H1 (cell line): ENCODE measurements around the gene CAST. TPM values are rescaled to one million over a fixed set of nuclear protein-coding genes. Genes with fewer than 3 reads are reported as not detected.

Experiments used
- TEAD4 ChIP-seq: IDR thresholded peaks from 2 replicates; pipeline ENCODE4 v1.6.1; 2012; ENCODE audit warnings: low read depth, low read length, inconsistent platforms, mixed read lengths
- polyA plus RNA-seq, 7 experiments: library from polyadenylated mRNA; depleted of rRNA in 3 of 7; stranded (reverse) in 5 of 7; unstranded in 2 of 7; fragments of >200 nt in 5 of 7; fragments of 200-250 nt in 2 of 7; gene quantifications; 1 replicate in 5 of 7; 2 replicates in 1 of 7; 4 replicates in 1 of 7; pipeline versions ENCODE4 v1.2.1 to v1.2.3, GENCODE V29; 2011 to 2013; ENCODE audit warnings: missing spikeins in 2 of 7, mixed read lengths in 2 of 7
- total RNA-seq: library from RNA; stranded (reverse); fragmentation: NEBNext Ultra II Directional; extraction: Animal tissue kit (Norgen Biotek cat#: 25700); gene quantifications from 2 replicates; pipeline ENCODE4 v1.2.1, GENCODE V29; 2021

Gene CAST
- total and polyA plus RNA-seq, 2 of the 8 experiments (the other 6 are each of a cell fraction or from before 2014, with no cell fraction given), result 9.0 to 48.2 TPM

- no peak for TF ChIP-seq TEAD4
Measured at GRCh38 chr5:96614110-96614691, 48.0 kb upstream of the CAST start (continued).
